Lung (tissue), 12 donors: ENCODE measurements around the gene ERP44. TPM values are rescaled to one million over a fixed set of nuclear protein-coding genes. Genes with fewer than 3 reads are reported as not detected.

ENCODE experiments used
- ATAC-seq: fragments of 200-7000 bp; cut with Tn5 transposase; one replicate; pipeline ENCODE4 v1.9.1; 2020; ENCODE audit warnings: moderate number of reproducible peaks; ENCODE audit not compliant: insufficient read depth, low FRiP score
- DNase-seq, 3 donors: peaks; one replicate each; pipeline ENCODE4 v3.0.0-alpha.2; 2013 to 2017
- H3K27ac ChIP-seq, 2 donors: one replicate each; pipeline ENCODE4 v1.5.1; 2013; ENCODE audit warnings: mild to moderate bottlenecking in 2 of 2, moderate library complexity in 2 of 2, control low read depth in 1 of 2, inconsistent platforms in 1 of 2, low read depth in 1 of 2, low read length in 1 of 2
- H3K27me3 ChIP-seq, 3 donors: one replicate each; pipeline ENCODE4 v1.5.1; 2013; ENCODE audit warnings: low read length in 2 of 3; ENCODE audit not compliant: control insufficient read depth in 3 of 3, insufficient read depth in 3 of 3
- H3K36me3 ChIP-seq, 4 donors: one replicate each; pipeline ENCODE4 v1.5.1; 2013; ENCODE audit warnings: low read length in 4 of 4, mild to moderate bottlenecking in 1 of 4, moderate library complexity in 1 of 4; ENCODE audit not compliant: control insufficient read depth in 4 of 4, insufficient read depth in 4 of 4
- H3K4me1 ChIP-seq, 5 donors: one replicate each; pipeline ENCODE4 v1.5.1; 2013; ENCODE audit warnings: low read length in 5 of 5, mild to moderate bottlenecking in 2 of 5, moderate library complexity in 1 of 5; ENCODE audit not compliant: control insufficient read depth in 5 of 5, insufficient read depth in 5 of 5
- H3K4me3 ChIP-seq: one replicate; pipeline ENCODE4 v1.5.1; 2013; ENCODE audit warnings: mild to moderate bottlenecking, control low read depth, moderate library complexity
- H3K9ac ChIP-seq, 2 donors: one replicate each; pipeline ENCODE4 v1.5.1; 2013; ENCODE audit warnings: low read length in 2 of 2, control low read depth in 1 of 2; ENCODE audit not compliant: insufficient read depth in 1 of 2
- H3K9me3 ChIP-seq, 4 donors: one replicate each; pipeline ENCODE4 v1.5.1; 2013; ENCODE audit warnings: low read length in 3 of 4, mild to moderate bottlenecking in 1 of 4, moderate library complexity in 1 of 4; ENCODE audit not compliant: control insufficient read depth in 4 of 4, insufficient read depth in 3 of 4
- CTCF ChIP-seq: IDR thresholded peaks from 2 replicates; pipeline ENCODE4 v1.5.1; 2012; ENCODE audit warnings: mild to moderate bottlenecking; ENCODE audit errors: control extremely low read depth, extremely low read depth
- WGBS, 2 donors: extraction: QIAGEN DNeasy Blood & Tissue Kit; methylation state at CpG; one replicate each; pipeline ENCODE4 v1.1.7; 2013; 5-methylcytosine and 5-hydroxymethylcytosine counted together
- polyA plus RNA-seq, 2 donors: library from polyadenylated mRNA; stranded (reverse); fragments of 200-250 nt; gene quantifications; one replicate each; pipeline ENCODE4 v1.2.1, GENCODE V29; 2013
- total RNA-seq, 2 donors: library from RNA; depleted of rRNA in 1 of 2; stranded (reverse); fragments of >200 nt in 1 of 2; gene quantifications; one replicate each; pipeline ENCODE4 v1.2.1, GENCODE V29; 2014 to 2021
- donor health status: control.
- donor health status: control.
- donor health status: Bipolar disorder and iron deficiency.
- donor health status: healthy.
- donor health status: DM: yes; HTN: yes; CAD: no.

The ERP44 gene
- total and polyA plus RNA-seq, 4 donors: 22.6 to 27.6 (median 27.0) TPM

- Histone ChIP-seq H3K27ac (no peak overlapping the region), H3K4me1 (peaks cover 0 to 5% (median 0%) of the 10 kb centered on the region in 5 donors), H3K4me3 (no peak overlapping the region), H3K9me3 (peaks cover 0 to 5% (median 0%) of the 10 kb centered on the region in 4 donors), H3K36me3 (peaks cover 0 to 16% (median 9%) of the 10 kb centered on the region in 4 donors), H3K9ac (no peak overlapping the region), H3K27me3 (no peaks in the 10 kb centered on the region)
- ATAC-seq (no peak), DNase-seq (no peak)
- no peak for TF ChIP-seq CTCF
- 93 to 97% methylated on average over 1 of the region's 1 CpG for WGBS, 2 donors
Observed at GRCh38 chr9:100038472-100038871, 60.3 kb downstream of the ERP44 start.

GRCh38 chr9:100033877-100034551, 64.8 kb downstream of the ERP44 start:
- Histone ChIP-seq H3K4me3 (no peak overlapping the region), H3K27ac (no peak overlapping the region), H3K9ac (no peak overlapping the region), H3K9me3 (no peaks in the 10 kb centered on the region), H3K27me3 (no peaks in the 10 kb centered on the region), H3K36me3 (peaks cover 0 to 26% (median 9%) of the 10 kb centered on the region in 4 donors), H3K4me1 (peaks cover 0 to 5% (median 0%) of the 10 kb centered on the region in 5 donors)
- TF ChIP-seq CTCF: no peak
- ATAC-seq (no peak), DNase-seq (no peak)
- 77 to 82% methylated on average over 3 of the region's 3 CpGs for WGBS, 2 donors

GRCh38 chr9:100030548-100030947, 68.3 kb downstream of the ERP44 start:
- no peak for TF ChIP-seq CTCF
- H3K4me1 ChIP-seq: peaks cover 0 to 9% (median 0%) of the 10 kb centered on the region in 5 donors
- no peak overlapping the region for H3K4me3 ChIP-seq
- H3K27ac ChIP-seq: no peak overlapping the region
- H3K27me3 ChIP-seq: no peaks in the 10 kb centered on the region
- DNase-seq (no peak), ATAC-seq (no peak)
- WGBS, 2 donors: 91 to 93% methylated on average over 2 of the region's 2 CpGs
- no peak overlapping the region for H3K9ac ChIP-seq
- peaks cover 0 to 16% (median 7%) of the 10 kb centered on the region in 4 donors for H3K36me3 ChIP-seq
- no peaks in the 10 kb centered on the region for H3K9me3 ChIP-seq
